GM19240 (cell line): ENCODE data around the gene ADCY5.

Source experiments
- DNase-seq: peaks from one replicate; pipeline ENCODE4 v3.0.0; 2011; ENCODE audit warnings: low spot score; ENCODE audit not compliant: insufficient read length

The ADCY5 gene

GRCh38 chr3:123388042-123388441 is 60.8 kb downstream of the ADCY5 start:
- DNase-seq = no peak

- DNase-seq = no peak
These were observed 61.4 kb downstream of the ADCY5 start for GRCh38 chr3:123387532-123387931.

GRCh38 chr3:123386477-123387040 is 62.3 kb downstream of the ADCY5 start:
- no peak for DNase-seq

- no peak for DNase-seq
These were observed 62.9 kb downstream of the ADCY5 start for GRCh38 chr3:123385981-123386380.

GRCh38 chr3:123385499-123385898 is 63.4 kb downstream of the ADCY5 start:
- DNase-seq = no peak

- no peak for DNase-seq
These were observed 63.9 kb downstream of the ADCY5 start for GRCh38 chr3:123385001-123385401.

GRCh38 chr3:123384256-123384655 is 64.6 kb downstream of the ADCY5 start:
- no peak for DNase-seq

GRCh38 chr3:123383091-123384053 is 65.5 kb downstream of the ADCY5 start:
- no peak for DNase-seq

GRCh38 chr3:123380261-123380660 is 68.6 kb downstream of the ADCY5 start:
- DNase-seq = no peak

GRCh38 chr3:123379041-123379830 is 69.7 kb downstream of the ADCY5 start:
- no peak for DNase-seq

- DNase-seq = no peak
These were observed 70.4 kb downstream of the ADCY5 start for GRCh38 chr3:123378409-123378915.

GRCh38 chr3:123377243-123377740 is 71.6 kb downstream of the ADCY5 start:
- DNase-seq = no peak

- DNase-seq = no peak
These were observed 72.2 kb downstream of the ADCY5 start for GRCh38 chr3:123376451-123377242.

GRCh38 chr3:123375014-123375940 is 73.6 kb downstream of the ADCY5 start:
- DNase-seq = no peak

GRCh38 chr3:123374016-123374415 is 74.9 kb downstream of the ADCY5 start:
- no peak for DNase-seq

GRCh38 chr3:123373474-123373987 is 75.4 kb downstream of the ADCY5 start:
- DNase-seq = no peak

GRCh38 chr3:123372686-123373473 is 76.0 kb downstream of the ADCY5 start:
- no peak for DNase-seq

GRCh38 chr3:123371859-123372685 is 76.8 kb downstream of the ADCY5 start:
- DNase-seq = no peak
